ENCODE results near the gene STAB1. TPM values are rescaled to one million over a fixed set of nuclear protein-coding genes. Genes with fewer than 3 reads are reported as not detected.

STAB1 gene
- total RNA-seq: 1 to 10 TPM; 7.6 to 9.7 TPM
- polyA plus RNA-seq: 0.05 TPM

GRCh38 chr3:52494886-52495495 lies at the start of gene STAB1:
STAB1 (plus strand) TSS chr3:52495338; CDS start chr3:52495414, 76 bp downstream.
- Histone ChIP-seq H3K4me3 (ENCODE audit: low read length) (no peak within 1 kb of the TSS), H3K4me1 (ENCODE audit: insufficient read depth, low read length) (no peaks in the 10 kb centered on the region), H3K27ac (ENCODE audit: low read depth, low read length) (no peak within 1 kb of the TSS), H3K27me3 (ENCODE audit: insufficient read depth, low read length, poor library complexity, severe bottlenecking) (no peaks in the 10 kb centered on the region), H3K36me3 (ENCODE audit: insufficient read depth, low read length) (peaks cover 9% of the 10 kb centered on the region), H3K9me3 (ENCODE audit: low read length) (no peaks in the 10 kb centered on the region)
- no peak for DNase-seq
- Mint-ChIP-seq H3K9me3 (no peaks in the 10 kb centered on the region), H3K36me3 (peaks cover 0 to 31% (median 5%) of the 10 kb centered on the region in 3 donors), H3K27ac (peak within 1 kb of the TSS in 4 of 8 donors; percentile 19 to 51 (median 35)), H3K4me3 (no peak within 1 kb of the TSS), H3K27me3 (no peaks in the 10 kb centered on the region), H3K4me1 (peaks cover 0 to 5% (median 3%) of the 10 kb centered on the region in 3 donors)
- ChIA-PET POLR2A (no interaction called here), CTCF (no interaction called here)

- H3K4me3 Mint-ChIP-seq: no peak overlapping the region
- H3K27ac Mint-ChIP-seq: no peak overlapping the region
- CTCF ChIA-PET: interaction anchor here (0.9 to 3.5 kb wide), 15 partner anchors 12 to 444 kb away, joined by 3 to 20 read pairs (median 4); no protein-coding TSS in a partner anchor
- POLR2A ChIA-PET: interaction anchor here (0.6 to 1.5 kb wide), 2 partner anchors 33 to 111 kb away, joined by 4 read pairs; no protein-coding TSS in a partner anchor
- H3K4me1 Mint-ChIP-seq: peaks cover 7 to 10% (median 9%) of the 10 kb centered on the region in 3 donors
- no peaks in the 10 kb centered on the region for H3K9me3 Mint-ChIP-seq
- no peak overlapping the region for H3K27ac ChIP-seq (ENCODE audit: low read depth, low read length)
- no peaks in the 10 kb centered on the region for H3K9me3 ChIP-seq (ENCODE audit: low read length)
- peaks cover 0 to 1% of the 10 kb centered on the region in 2 donors for H3K27me3 Mint-ChIP-seq
- H3K36me3 ChIP-seq (ENCODE audit: insufficient read depth, low read length): no peaks in the 10 kb centered on the region
- H3K27me3 ChIP-seq (ENCODE audit: insufficient read depth, low read length, poor library complexity, severe bottlenecking): no peaks in the 10 kb centered on the region
- DNase-seq: no peak
- H3K36me3 Mint-ChIP-seq: no peaks in the 10 kb centered on the region
- peaks cover 12% of the 10 kb centered on the region for H3K4me1 ChIP-seq (ENCODE audit: insufficient read depth, low read length)
- no peak overlapping the region for H3K4me3 ChIP-seq (ENCODE audit: low read length)
Measured at GRCh38 chr3:52446042-52446441, 49.1 kb upstream of the STAB1 start.

- Histone ChIP-seq H3K27me3 (ENCODE audit: insufficient read depth, low read length, poor library complexity, severe bottlenecking) (no peaks in the 10 kb centered on the region), H3K4me1 (ENCODE audit: insufficient read depth, low read length) (peaks cover 12% of the 10 kb centered on the region), H3K36me3 (ENCODE audit: insufficient read depth, low read length) (no peaks in the 10 kb centered on the region), H3K9me3 (ENCODE audit: low read length) (no peaks in the 10 kb centered on the region), H3K4me3 (ENCODE audit: low read length) (no peak overlapping the region), H3K27ac (ENCODE audit: low read depth, low read length) (no peak overlapping the region)
- ChIA-PET CTCF (interaction anchor here (0.6 to 3.5 kb wide), 26 partner anchors 11 to 445 kb away, joined by 3 to 20 read pairs (median 4); partner anchors contain the start of gene UQCC5), POLR2A (interaction anchor here (0.6 to 1.5 kb wide), 2 partner anchors 34 to 112 kb away, joined by 4 read pairs; no protein-coding TSS in a partner anchor)
- H3K4me1 Mint-ChIP-seq: peaks cover 7 to 10% (median 9%) of the 10 kb centered on the region in 3 donors
- peaks cover 0 to 1% of the 10 kb centered on the region in 2 donors for H3K27me3 Mint-ChIP-seq
- H3K9me3 Mint-ChIP-seq: no peaks in the 10 kb centered on the region
- no peaks in the 10 kb centered on the region for H3K36me3 Mint-ChIP-seq
- peak overlapping the region in 4 of 8 donors; percentile 0 to 92 (median 29) for H3K27ac Mint-ChIP-seq
- DNase-seq: peak; percentile 59 to 79 (median 65)
- H3K4me3 Mint-ChIP-seq: peak overlapping the region in 1 of 7 donors; percentile 15
Measured at GRCh38 chr3:52446631-52447511, 48.3 kb upstream of the STAB1 start.

GRCh38 chr3:52447512-52448355 lies 47.4 kb upstream of the STAB1 start:
- Histone ChIP-seq H3K36me3 (ENCODE audit: insufficient read depth, low read length) (no peaks in the 10 kb centered on the region), H3K27ac (ENCODE audit: low read depth, low read length) (no peak overlapping the region), H3K9me3 (ENCODE audit: low read length) (no peaks in the 10 kb centered on the region), H3K27me3 (ENCODE audit: insufficient read depth, low read length, poor library complexity, severe bottlenecking) (no peaks in the 10 kb centered on the region), H3K4me3 (ENCODE audit: low read length) (no peak overlapping the region), H3K4me1 (ENCODE audit: insufficient read depth, low read length) (peaks cover 12% of the 10 kb centered on the region)
- ChIA-PET POLR2A (no interaction called here), CTCF (interaction anchor here (0.6 to 3.5 kb wide), 19 partner anchors 10 to 395 kb away, joined by 3 to 20 read pairs (median 4); partner anchors contain the start of gene UQCC5)
- Mint-ChIP-seq H3K9me3 (no peaks in the 10 kb centered on the region), H3K36me3 (no peaks in the 10 kb centered on the region), H3K4me3 (peak overlapping the region in 1 of 7 donors; percentile 15), H3K27ac (peak overlapping the region in 2 of 8 donors; percentile 44 to 92), H3K27me3 (peaks cover 0 to 1% of the 10 kb centered on the region in 2 donors), H3K4me1 (peaks cover 7 to 10% (median 9%) of the 10 kb centered on the region in 3 donors)
- no peak for DNase-seq

GRCh38 chr3:52450489-52451236 lies 44.5 kb upstream of the STAB1 start:
- ChIA-PET POLR2A (no interaction called here), CTCF (interaction anchor here (1.1 kb wide), 1 partner anchor 22 kb away, joined by 6 read pairs; no protein-coding TSS in a partner anchor)
- Mint-ChIP-seq H3K27ac (peak overlapping the region in 1 of 8 donors; percentile 39), H3K27me3 (no peaks in the 10 kb centered on the region), H3K36me3 (peaks cover 0 to 6% (median 0%) of the 10 kb centered on the region in 3 donors), H3K4me1 (peaks cover 14 to 27% (median 18%) of the 10 kb centered on the region in 3 donors), H3K4me3 (no peak overlapping the region), H3K9me3 (no peaks in the 10 kb centered on the region)
- H3K27ac ChIP-seq (ENCODE audit: low read depth, low read length): no peak overlapping the region
- H3K9me3 ChIP-seq (ENCODE audit: low read length): no peaks in the 10 kb centered on the region
- peaks cover 18% of the 10 kb centered on the region for H3K4me1 ChIP-seq (ENCODE audit: insufficient read depth, low read length)
- H3K27me3 ChIP-seq (ENCODE audit: insufficient read depth, low read length, poor library complexity, severe bottlenecking): no peaks in the 10 kb centered on the region
- H3K4me3 ChIP-seq (ENCODE audit: low read length): no peak overlapping the region
- no peaks in the 10 kb centered on the region for H3K36me3 ChIP-seq (ENCODE audit: insufficient read depth, low read length)
- DNase-seq: no peak

- Mint-ChIP-seq H3K36me3 (peaks cover 0 to 11% (median 0%) of the 10 kb centered on the region in 3 donors), H3K27me3 (no peaks in the 10 kb centered on the region), H3K27ac (peak overlapping the region in 2 of 8 donors; percentile 23 to 71), H3K4me1 (peaks cover 21 to 34% (median 24%) of the 10 kb centered on the region in 3 donors), H3K4me3 (peak overlapping the region in 1 of 7 donors; percentile 48), H3K9me3 (no peaks in the 10 kb centered on the region)
- H3K9me3 ChIP-seq (ENCODE audit: low read length): no peaks in the 10 kb centered on the region
- ChIA-PET POLR2A (interaction anchor here (0.6 kb wide), 1 partner anchor 39 kb away, joined by 3 read pairs; no protein-coding TSS in a partner anchor), CTCF (interaction anchor here (0.9 to 1.2 kb wide), 4 partner anchors 10 to 39 kb away, joined by 3 to 6 read pairs (median 4); no protein-coding TSS in a partner anchor)
- H3K27me3 ChIP-seq (ENCODE audit: insufficient read depth, low read length, poor library complexity, severe bottlenecking): no peaks in the 10 kb centered on the region
- DNase-seq: no peak
- no peaks in the 10 kb centered on the region for H3K36me3 ChIP-seq (ENCODE audit: insufficient read depth, low read length)
- no peak overlapping the region for H3K27ac ChIP-seq (ENCODE audit: low read depth, low read length)
- H3K4me3 ChIP-seq (ENCODE audit: low read length): no peak overlapping the region
- H3K4me1 ChIP-seq (ENCODE audit: insufficient read depth, low read length): peaks cover 24% of the 10 kb centered on the region
Measured at GRCh38 chr3:52451237-52452083, 43.7 kb upstream of the STAB1 start.
